Central memory CD4-positive, alpha-beta T cell (primary cell): ENCODE data around the gene PPP1R18.
"Not testable (repeated sequence)": the region's sequence is repeated elsewhere in the genome, so short reads cannot be mapped to it uniquely, and the experiment has no call there.

ENCODE experiments used
- DNase-seq: peaks from one replicate; pipeline ENCODE4 v3.0.0; 2022

The PPP1R18 gene

DNA sequence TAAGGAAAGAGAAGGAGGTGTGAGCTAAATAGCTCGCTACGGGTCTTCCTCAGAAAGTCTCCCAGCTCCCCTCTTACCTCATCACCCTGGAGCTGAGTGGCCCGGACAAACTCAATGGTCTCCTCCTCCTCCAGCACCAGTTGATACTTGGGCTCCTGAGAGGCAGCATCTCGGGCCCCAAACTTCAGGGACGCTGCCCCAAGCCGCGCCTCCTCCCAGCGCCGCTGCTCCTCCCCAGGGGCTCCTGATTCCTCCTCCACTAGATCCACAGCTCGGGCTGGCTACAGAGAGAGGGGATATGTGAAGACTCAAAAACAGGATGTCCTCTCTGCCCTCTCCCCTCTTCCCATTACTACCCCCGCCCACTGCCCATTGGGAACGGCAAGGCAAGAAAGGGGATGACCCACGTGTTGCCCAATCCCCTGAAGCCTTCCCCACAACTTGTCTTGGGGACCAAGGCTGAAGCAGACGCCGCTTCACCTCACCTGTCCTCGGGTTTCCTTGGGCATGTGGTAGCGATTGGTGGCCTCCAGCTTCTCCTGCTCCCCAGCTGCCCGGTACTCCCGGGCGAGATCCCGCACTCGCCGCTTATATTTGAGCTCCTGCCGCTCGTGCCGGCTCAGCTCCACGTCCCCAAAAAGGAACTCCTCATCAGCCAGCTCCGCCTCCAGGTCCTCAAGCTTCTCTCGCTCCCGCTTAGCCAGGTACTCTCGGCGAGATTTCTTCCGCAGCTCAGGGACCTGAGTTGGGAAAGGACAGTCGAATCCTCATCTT is 21.3 kb downstream of the PPP1R18 start:
- no peak for DNase-seq

DNA sequence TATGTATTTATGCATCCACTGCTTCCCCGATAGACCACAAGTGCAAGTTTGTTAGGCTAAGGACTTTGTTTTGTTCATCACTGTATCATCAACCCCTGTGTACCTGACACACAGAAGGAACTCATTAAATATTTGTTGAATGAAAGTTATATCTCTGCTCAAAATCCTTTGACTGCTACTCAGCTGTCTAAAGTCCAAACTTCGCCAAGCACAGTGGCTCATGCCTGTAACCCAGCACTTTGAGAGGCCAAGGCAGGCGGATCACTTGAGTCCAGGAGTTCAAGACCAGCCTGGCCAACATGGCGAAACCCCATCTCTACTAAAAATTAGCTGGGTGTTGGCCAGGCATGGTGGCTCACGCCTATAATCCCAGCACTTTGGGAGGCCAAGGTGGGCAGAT is 28.5 kb downstream of the PPP1R18 start:
- DNase-seq = not testable (repeated sequence)

DNA sequence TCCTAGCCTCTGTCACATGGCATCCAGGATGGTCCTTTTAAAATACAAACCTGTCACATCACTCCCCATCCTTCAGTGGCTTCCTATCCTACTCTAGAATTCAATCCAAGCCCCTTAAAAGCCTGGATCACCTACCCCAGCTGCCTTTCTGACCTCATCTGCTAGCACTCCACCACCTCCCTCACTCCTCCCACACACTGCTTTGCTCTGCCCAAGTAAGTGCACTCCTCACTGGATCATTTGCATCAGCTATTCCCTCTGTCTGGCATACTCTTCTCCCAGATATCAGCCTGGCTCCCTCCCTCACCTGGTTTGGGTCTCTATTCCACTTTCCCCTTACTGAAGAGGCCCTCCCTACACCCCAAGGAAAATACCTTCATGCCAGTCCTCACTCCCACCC is 29.0 kb downstream of the PPP1R18 start:
- no peak for DNase-seq

DNA sequence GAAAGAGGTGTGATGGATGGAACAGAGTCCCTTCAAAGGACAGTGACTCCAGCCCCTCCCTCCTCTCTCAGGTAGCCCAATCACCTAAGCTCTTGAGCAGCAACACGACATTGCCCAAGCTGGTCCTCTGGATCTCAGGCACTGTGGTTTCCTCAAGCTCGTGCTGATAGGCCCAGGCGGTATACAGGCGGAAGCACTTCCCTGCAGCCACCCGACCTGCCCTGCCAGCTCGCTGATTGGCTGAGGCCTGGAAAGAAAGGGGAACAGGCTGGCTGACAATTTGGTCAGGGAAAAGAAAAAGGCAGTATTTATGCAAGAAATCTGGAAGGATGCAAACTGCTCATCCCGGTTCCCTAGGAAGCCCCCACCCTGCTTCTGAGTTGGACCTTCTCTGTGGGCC is 29.9 kb downstream of the PPP1R18 start:
- no peak for DNase-seq

DNA sequence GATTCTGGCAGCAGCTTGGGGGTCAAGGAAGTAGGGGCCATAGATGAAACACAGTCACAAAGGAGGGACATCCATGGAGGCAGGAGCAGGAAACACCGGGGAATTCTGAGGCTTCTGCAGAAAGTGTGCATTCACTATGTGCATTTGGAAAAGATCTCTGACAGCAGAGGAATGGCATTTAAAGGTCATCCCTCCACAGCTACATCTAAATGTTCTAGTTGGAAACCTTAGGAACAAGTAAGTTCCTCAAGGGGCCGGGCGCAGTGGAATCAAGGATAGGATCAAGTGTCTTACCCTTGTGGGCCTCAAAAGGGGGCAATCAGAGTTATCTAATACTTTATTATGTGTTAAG is 30.7 kb downstream of the PPP1R18 start:
- DNase-seq = no peak

DNA sequence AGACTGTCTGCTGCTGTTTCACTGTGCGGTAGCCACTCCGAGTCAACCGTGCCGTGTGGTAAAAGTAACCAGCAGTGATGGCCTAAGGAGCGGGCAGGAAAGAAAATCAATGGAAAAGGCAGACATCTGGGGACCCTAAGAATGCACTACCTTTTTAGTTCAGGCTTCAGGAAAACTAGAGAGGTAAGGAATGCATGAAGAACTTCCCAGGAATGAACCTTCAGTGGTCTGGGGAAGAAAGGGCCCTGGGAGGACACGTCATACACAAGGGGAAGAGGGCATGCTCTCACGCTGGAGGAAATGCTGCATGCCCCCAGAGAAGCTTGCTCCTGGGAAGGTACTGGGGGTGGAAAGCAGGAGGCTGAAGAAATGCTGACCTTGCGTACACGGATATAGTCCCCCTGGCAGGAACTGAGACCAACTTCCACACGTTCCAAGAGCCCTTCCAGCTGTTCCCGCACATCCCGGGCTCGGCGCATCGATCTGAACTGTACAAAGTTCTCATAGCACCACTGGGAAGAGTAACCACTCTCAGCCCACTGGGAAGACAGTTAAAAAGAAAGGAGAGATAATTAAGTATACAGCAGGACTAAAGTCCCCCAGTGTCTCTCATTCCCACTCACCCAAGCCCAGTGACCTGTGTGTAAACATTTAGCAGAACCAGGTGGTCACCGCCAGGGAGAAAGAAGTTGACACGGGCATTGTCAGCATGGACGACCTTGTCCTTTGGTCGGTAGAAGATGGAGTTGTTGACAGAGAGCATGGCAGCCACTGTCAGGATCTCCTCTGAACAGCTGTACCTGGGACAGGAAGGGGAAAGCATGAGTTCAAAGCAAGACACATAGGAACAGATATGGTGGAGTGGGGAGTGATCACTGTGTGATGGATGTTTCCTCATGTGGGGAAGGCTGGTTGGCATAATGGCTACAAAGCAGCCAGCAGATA is 31.4 kb downstream of the PPP1R18 start:
- no peak for DNase-seq

DNA sequence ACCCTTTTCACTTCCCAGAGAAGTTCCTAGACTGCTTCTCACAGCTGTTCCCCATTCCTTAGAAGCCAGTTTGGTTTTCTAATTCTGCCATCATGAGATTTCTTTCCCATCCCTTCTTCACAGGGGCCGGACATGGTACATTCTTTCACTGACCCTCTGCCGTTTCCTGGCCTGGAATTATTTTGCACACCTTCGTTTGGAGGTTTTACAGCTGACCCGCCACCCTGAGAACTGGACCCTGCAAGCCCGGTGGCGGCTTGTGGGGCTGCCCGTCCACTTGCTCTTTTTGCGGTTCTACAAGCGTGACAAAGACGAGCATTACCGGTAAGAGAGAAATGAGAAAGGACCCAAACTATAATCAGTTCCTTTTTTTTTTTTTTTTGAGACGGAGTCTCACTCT is 35.3 kb downstream of the PPP1R18 start:
- DNase-seq = no peak

DNA sequence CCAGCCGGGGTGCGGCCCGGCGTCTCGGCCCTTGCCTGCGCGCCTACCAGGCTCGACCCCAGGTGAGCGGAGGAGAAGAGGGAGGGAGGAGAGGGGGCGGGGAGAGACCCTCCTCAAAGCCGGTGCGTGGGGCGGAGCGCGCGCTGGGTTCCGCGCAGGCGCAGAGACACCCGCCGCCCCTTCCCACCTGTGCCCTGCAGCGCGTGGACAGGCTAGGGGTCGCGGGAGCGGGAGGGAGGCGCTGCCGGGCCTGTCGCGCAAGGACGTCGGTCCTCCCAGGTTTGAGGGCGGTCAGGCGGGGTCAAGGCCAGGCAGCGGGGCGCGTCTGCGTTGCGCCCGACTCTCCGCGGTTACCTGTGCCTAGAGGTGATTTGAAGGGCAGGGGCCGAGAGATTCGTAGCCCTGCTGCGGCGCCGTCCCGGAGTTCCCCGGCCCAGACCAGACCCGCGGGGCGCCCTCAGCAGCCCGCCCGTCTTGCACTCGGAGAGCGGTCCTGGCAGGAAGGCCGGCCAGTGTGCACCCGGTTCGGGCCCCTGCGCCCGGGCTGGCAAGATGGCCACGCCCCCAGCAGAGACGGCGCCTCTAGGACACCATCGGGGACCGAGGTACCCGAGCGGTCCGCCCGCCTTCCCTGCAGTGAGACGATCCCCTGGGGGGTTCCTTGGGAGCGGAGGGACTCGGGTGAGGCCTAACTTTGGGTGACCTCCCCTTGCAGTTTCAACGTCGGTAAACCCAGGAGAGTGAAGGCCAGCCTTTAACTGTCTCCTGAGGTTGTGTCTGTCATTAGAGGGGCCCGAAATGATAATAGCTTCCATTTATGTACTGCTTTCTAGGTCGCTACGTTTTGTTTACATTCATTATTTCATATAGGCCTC is 39.0 kb downstream of the PPP1R18 start:
- no peak for DNase-seq

DNA sequence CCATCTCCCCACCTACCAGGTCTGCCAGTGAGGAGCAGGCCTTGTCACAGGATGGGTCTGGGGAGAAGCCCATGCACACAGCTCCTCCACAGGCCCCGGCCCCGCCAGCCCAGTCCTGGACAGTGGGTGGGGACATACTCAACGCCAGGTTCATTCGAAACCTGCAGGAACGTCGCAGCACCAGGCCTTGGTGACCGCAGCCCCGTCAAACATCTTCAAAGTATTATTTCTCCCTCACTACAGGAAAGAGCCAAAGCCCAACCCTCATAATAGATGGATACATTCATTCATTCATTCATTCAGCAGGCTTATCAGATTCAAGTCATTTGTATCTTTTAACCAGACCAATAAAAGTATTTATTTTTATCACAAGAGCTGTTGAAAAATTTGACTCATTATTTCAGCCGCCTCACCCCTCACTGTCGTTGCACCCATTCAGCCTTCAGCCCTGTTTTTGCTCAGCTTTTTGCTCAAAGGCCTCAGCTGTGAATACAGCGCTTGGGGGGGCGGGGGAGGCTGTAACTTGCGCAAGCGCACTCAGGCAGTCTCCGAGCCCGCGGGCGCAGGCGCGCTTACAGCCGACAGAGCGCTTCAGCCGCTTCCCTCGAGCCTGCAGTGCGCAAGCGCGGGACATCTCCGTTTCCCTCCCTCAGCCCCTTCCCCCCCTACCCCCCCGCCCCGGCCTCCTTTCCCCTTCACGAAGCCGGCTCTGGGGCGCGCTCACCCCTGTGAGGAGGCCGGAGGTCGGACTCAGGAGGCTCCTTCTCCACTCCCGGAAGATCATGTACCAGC is 39.8 kb downstream of the PPP1R18 start, which contains the start of gene C6orf136:
Gene C6orf136 (plus strand): TSS at position 684 of the 792 bp plus-strand sequence. CDS start 99 bp downstream, at position 783.
- peak; percentile 91 for DNase-seq

DNA sequence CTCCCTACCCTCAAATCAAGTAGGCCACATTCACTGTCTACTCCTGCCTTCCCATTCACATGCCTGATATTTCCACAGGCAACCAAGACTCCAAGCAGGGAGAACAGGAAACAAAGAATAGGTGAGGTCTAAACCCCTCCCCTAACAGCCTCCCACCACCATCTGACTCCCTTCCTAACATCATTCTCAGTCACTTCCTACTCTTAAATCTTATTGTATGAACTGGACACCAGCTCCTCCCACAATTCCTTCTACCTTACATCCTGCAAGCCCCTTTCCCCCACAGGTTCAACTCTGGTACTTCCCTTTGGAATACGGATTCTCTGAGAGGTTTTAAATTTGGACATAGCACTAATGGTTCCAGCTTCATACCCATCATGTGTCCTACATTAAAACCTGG is 40.5 kb downstream of the PPP1R18 start:
- DNase-seq = no peak

DNA sequence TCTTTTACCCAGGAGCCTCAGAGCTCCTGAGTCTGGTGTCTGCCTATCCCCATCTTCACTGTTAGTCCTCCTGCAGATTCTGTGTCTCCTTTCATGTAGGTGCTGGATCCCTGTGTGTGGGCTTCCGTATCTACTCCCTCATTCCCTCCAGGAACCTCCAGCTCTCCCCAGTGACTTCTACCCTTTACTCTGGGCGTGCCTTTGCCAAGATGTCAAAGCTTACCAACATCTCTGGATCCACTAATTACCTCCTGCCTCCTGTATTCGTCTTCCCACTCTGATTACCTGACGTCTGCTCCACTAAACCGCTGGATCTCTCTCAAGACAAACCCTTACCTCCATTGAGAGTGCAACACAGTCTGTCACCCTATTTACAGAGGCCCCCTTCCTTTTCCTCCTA is 41.7 kb downstream of the PPP1R18 start:
- no peak for DNase-seq

DNA sequence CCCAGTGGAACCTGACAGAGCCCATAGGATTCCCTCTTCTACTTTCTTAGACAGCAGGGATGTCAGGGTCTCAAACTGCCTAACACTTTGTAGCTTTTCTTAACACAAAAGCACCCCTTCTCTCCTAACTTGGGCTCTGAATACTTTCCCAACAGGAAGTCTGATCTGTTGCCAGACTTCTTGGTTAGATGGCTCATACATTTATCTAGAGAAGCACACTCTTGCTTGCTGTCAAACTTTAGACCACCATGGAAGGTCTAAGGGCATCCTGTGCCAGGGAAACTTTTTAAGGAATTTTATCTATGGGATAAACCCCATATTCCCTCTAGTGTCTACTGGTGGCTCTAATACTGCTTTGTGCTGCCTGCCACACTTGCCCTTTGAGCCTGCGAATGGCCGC is 42.8 kb downstream of the PPP1R18 start:
- DNase-seq = no peak

DNA sequence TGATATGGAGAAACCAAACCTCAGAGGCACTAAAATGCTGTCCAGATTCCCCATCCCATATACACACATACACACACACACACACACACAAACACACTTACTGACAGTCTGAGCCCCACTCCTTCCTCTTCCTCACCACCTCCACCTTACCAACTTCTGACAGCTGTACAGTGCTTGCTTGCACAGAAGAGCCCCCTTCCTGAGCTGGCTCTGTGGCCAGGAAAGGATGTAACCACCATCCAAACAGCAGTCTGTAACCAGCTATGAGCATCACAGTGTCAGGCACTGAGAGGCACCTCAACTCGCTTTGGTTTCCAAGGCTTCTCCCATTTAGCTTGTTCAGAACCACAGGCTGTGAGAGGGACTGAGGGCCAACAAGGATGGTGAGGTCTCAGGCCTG is 45.4 kb downstream of the PPP1R18 start:
- no peak for DNase-seq

DNA sequence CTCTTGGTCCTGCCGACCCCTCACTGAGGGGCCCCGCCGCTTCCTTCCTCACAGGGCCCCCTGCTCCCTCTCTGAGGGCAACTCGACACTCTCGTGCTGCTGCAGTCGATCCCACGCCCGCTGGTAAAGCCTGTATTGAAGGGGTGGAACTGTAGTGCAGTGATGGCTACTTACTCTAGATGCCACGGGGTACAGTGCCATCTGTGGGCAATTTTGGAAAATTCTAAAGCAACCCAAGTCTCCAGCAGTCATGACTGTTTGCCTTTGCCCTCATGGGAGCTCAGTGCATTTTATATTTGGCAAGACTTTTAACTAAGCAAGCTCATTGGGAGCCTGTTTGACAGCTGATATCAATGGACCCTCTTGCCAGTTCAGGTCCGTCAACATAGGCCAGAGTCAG is 46.0 kb downstream of the PPP1R18 start:
- DNase-seq = no peak

DNA sequence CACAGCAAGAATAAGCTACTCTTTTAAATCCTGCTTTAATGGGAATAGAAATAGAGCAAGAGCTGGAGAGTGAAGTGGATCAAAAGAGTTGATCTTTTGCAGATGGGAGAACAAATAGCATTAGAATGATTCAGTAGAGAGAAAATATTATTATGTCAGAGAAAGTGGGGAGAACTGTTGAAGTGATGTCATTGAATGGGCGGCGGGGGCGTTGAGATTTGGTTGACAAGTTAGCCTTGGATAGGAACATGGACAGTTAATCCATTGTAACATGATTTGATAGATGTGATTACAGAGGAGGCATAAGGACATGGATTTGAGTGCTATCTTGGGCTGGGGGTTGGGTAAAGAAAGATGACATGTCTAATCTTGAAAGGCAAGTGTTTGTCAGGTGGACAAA is 50.6 kb downstream of the PPP1R18 start:
- no peak for DNase-seq

DNA sequence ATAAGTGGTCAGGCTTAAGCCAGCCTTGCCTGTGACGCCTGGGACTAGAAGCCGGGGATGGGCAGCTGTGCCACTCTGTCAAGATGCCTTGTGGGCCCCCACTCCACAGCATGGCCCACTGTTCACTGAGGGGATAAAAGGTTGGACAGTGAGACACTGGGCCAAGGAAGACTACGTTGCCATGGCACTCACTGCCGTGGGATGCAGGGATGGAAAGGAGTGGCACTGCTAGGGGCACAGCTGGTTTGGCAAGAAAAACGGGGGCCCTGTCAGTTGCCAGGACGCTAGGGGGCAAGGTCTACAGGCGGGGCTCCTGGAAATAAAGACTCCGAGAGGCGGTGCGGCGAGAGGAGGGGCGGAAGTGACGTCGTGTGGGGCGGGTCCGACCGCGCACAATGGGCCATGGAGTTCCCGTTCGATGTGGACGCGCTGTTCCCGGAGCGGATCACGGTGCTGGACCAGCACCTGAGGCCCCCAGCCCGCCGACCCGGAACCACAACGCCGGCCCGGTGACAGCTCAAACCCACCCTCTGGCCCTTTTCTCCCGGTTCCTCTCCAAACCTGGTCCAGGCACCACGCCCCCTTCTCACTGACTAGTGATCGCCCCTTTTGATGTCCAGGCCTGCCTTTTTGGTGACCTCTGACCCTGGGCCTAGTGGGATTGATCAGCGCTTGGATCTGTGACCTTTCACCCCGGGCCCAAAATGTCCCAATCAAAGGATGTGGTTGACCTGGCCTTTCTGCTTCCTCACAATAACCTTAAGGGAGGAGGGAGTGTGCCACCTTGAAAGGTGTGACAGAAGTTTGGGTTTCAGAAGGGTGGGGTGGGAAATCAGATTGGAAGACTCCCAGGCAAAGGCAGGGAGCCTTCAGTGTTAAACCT is 59.7 kb downstream of the PPP1R18 start, which contains the start of gene ATAT1:
Gene ATAT1 (plus strand): TSS at position 391 of the 883 bp plus-strand sequence.
- peak; percentile 84 for DNase-seq
